GM21515 (cell line): ENCODE data around the gene FRMD4B.

Experiments used
- ATAC-seq: cut with Tn5 transposase; IDR thresholded peaks from one replicate; pipeline ENCODE4 v1.9.1; 2021; ENCODE audit not compliant: unreplicated experiment

FRMD4B gene

DNA sequence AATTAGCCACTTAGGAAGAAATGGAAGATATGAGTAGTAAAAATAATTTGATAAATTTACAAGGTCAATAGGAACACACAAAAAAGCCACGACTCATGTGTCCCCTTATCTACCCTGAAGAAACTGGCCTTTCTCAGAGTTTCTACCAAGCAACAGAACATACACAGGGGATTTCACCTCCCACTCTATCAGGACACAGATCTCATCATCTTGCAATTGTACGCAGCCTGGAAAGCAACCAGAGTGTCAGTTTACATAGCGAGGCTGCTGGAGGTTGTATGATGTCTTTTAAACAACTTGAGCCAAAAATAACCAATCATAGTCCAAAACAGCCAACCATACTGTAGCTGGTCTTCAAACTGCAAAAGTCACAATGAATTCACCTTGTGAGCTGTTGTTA is 243.8 kb downstream of the FRMD4B start:
- no peak for ATAC-seq

DNA sequence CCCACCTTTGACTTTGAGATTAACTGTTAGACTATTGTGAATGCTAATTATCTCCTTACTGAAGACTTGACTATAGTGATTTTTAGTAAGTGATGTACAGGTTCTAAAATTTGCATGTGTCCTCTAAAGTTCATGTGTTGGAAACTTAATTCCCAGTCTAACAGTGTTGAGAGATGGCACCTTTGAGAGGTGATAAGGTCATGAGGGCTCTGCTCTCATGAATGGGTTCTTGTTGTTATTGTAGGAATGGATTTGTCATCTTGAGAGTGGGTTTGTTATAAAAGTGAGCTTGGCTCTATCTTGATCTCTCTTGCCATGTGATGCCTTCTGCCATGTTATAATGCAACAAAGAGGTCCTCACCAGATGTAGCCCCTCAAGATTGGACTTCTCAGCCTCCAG is 244.6 kb downstream of the FRMD4B start:
- ATAC-seq = no peak

GRCh38 chr3:69137412-69137811 is 248.5 kb downstream of the FRMD4B start:
- no peak for ATAC-seq

- no peak for ATAC-seq
Measured at GRCh38 chr3:69137005-69137404, 248.9 kb downstream of the FRMD4B start.

GRCh38 chr3:69130689-69131088 is 255.2 kb downstream of the FRMD4B start:
- peak; percentile 98 for ATAC-seq

GRCh38 chr3:69129531-69129930 is 256.4 kb downstream of the FRMD4B start:
- no peak for ATAC-seq

- no peak for ATAC-seq
Measured at GRCh38 chr3:69128509-69128908, 257.4 kb downstream of the FRMD4B start.

DNA sequence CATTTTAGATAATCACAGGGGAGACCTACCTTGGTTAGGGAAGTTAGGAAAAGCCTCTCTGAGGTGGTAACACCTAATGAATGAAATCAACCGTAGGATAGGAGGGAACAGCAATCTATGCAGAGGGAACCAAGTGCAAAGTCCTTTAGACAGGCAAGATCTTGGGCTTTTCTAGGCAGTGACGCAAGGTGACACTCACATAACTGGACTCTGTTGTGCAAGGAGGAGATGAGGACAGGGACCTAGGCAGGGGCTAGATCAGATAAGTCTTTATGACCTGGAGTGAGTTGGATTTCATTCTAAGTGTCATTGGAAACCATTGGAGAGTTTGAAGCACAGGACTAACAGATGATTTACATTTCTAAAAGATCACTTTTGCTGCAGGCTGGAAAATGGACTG is 258.9 kb downstream of the FRMD4B start:
- no peak for ATAC-seq

GRCh38 chr3:69126216-69126615 is 259.7 kb downstream of the FRMD4B start:
- ATAC-seq = no peak

DNA sequence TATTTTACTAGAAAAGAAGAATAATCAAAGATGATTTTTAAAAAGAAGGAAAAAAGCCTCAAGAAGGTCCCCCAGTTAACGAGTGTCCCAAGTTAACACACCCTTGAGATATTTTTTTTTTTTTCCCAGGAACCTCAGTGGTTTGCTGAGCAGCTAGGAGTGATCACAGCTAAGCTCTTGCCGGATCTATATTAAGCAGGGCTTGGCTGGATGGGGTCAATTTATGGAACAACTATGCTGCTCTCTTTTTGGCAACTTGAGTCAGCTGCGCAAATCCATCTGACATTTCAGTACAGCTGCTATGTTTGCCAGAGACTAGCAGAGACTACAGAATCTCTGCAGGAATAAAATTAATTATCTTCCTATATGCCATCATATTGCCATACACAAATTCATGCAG is 263.5 kb downstream of the FRMD4B start, which contains the start of gene LMOD3:
Gene LMOD3, minus strand, starts transcription at position 193 of the 400 bp plus-strand sequence. CDS start 209 bp downstream, outside the sequence.
- ATAC-seq = no peak

DNA sequence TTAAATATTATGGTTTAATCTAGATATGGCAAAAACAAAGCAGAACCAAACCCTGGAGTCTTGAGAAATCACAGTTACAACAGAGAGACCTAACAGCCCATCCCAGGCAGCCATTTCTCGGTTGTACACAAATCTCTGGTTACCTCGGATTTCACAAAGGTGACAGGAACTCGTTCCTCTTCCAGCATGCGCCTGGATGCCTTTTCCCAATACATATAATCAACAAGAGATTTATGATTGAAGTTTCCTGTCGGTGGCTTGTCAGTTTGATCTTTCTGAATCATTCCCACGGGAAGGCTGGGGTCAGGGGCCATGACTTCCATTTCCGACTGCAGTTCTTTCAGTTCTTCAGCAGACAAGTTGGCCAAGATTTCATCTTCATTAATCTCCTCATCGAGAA is 263.9 kb downstream of the FRMD4B start:
- ATAC-seq = no peak

DNA sequence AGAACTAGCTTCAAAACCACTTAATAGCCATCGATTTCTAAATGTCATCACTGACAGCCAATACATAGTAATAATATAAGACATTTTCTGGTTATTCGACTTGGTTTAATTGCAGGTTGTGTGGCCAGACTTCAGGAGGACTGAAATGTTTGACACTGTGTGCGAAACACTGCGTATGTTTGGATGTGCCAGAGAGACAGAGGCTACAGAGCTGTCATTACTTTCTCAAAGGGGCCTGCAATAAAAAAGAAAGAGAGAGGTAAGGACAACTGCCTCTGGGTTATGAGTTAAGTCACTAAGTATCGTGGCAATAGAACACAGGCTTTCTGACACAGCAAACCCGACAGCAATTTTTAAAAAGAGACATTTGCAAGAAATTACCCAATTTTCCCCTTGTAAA is 264.4 kb downstream of the FRMD4B start:
- no peak for ATAC-seq

- ATAC-seq = no peak
Measured at GRCh38 chr3:69120879-69121464, 264.9 kb downstream of the FRMD4B start.
